ENCODE data around the gene CRYBB3.

DNA sequence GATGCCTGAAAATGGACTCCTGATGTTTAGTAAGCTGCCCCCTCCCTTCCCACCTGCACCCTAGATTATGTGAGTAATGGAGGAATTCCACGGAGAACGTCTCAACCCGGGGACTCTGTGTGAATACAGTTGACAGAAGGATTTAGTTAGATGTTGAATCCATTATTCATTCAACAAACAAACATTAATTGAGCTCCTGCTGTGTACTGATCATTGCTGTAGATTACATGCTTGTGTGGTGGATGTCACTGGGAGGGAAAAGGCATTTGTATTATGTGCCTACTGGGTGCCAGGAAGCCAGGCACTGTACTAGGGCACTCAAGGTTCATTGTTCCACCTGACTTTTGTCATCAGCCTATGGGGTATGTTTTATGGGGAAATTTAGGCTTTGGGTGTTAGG lies 22.9 kb upstream of the CRYBB3 start:
- TF ChIP-seq CTCF (IDR thresholded peaks at IDR 0.05): no peak
- no peak for TF ChIP-seq POLR2A (IDR thresholded peaks at IDR 0.05)

Data from testis (tissue), 2 donors.